Stimulated activated CD4-positive, alpha-beta T cell treated with anti-CD3 and anti-CD28 coated beads, TNF-alpha, amount 100 ng/mL, for 48 hours (primary cell): ENCODE data around the gene TYMP.

Experiments
- DNase-seq, 3 donors: peaks; one replicate each; pipeline ENCODE4 v3.0.0-alpha.2; 2020; ENCODE audit warnings: low read depth in 3 of 3

TYMP gene

DNA sequence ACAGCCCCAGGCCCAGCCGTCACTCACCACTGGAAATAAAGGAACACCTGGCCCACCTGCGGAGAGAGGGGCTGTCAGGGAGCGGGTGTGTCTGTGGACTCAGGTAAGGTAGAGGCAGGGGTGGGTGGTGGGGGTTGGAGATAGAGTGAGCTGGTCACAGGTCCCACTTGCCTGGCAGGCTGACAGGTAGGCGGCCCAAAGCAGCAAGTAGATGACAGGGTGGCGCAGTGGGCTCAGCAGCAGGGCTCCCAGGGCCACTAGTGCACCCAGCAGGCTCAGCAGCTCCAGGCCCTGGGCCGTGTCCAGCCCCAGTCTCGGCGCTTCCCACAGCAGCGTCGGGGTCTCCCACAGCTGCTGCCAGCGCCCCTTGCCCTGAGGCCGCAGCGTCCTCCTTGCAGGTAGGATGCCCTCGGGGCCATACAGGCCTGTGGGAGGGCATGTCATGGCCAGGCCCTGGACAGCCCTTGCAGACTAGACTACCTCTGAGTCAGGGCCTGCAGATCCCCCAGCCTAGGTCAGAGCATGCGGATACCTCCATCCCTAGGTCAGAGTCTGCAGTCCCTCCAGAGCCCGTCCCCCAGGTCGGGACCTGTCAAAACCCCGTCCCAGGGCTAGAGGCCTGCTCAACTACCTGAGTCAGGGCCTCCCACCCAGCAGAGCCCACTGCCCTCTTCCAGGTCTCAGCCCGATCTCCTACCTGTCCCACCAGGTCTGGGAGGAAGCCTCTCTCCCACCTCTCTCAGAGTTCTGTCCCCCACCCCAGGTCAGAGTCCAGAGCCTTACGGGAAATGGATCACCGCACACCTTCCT lies 23.0 kb downstream of the TYMP start:
- DNase-seq, result no peak

DNA sequence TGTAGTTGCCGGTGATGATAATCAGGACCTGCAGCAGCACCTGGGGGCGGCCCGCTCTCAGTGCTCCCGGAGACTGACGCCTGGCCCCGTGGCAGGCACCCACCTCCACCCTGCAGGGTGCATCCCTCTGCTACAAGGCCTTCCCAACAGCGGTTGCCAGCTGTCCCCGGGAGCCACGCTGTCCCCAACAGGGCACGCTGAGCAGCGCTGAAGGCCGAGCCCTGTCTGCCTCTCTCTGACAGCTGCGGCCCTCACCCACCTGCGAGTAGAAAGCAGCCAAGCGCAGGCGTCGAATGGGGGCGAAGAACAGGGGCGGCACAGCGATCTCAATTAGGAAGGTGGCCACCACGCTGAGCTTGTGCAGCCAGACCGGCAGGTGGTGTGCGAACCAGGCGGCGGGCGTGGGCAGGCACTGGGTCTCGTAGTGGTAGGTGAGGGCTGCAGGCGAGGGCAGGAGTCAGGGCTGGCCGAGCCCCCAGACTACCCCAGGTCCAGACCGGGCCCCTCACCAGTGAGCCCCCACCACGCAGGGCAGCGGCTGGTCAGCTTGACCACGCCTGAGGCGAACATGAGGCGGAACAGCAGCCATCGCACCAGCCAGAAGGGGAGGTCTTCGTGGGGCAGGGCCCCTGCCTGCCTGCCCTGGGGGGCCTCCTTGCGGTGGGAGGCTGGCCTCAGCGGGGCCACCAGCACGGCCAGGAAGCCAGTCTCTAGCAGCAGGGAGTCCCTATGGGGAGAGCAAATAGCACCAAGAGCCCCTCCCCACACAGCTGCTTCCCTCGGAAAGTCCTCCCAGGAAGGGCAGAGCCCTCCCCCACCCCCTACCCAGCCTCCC lies 23.8 kb downstream of the TYMP start:
- no peak for DNase-seq

DNA sequence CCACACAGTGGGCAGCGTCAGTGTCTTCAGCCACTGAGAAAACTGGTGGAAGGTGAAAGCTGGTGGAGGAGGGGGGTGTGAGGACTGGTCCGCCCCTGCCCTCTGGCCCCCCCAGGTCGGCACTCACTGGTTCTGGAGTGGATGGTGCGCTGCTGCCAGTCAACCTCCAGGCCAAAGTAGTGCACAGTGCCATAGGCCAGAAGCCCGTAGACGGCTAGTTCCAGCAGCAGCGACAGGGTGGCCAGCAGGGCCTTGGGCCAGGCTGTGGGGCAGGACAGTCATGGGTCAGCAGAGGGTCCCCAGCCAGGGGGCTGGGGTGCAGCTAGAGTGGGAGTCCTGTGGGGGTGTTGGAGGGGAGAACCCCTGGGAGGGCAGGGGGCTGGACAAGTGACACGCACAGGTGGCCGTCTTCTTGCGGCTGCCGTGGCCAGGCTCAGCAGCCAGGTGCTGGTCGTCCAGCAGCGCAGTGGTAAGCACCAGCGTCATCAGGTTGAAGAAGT lies 24.5 kb downstream of the TYMP start:
- DNase-seq, result no peak

DNA sequence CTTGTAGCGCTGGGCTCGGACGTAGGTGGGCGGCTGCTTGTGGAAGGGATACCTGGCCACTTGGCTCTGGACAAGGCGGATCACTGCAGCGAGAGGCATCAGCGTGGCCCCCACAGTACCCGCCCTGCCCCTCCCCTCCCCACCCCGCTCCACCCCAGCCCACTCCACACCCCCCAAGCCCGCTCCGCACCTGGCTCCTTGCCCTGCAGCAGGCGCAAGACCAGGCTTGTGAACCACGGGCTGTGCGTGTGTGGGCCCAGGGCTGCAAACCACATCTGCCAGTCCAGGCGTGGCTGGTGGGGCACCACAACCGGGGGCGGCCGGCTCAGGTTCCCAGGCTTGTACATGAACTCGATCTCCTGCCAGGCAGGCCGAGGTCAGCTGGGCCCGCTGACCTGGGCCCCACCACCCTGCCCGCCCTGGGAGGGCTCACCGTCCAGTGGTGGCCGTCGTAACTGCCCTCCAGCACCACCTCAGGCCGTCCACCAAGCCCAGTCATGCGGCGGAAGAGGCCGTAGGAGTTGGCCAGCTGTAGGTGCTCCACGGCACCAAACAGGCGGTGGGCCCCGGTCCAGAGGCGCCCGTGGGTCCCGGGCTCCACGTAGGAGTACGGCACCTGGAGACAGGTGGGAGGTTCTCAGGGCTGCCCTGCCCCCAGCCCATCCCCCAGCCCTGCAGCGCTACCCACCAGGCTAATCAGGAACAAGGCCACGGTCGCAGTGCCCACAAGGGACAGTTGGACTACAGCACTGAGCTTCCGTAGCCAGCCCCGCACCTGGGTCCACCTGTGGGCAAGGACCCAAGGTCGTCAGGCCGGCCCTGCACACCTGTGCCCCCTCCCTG lies 25.2 kb downstream of the TYMP start:
- DNase-seq, result no peak

DNA sequence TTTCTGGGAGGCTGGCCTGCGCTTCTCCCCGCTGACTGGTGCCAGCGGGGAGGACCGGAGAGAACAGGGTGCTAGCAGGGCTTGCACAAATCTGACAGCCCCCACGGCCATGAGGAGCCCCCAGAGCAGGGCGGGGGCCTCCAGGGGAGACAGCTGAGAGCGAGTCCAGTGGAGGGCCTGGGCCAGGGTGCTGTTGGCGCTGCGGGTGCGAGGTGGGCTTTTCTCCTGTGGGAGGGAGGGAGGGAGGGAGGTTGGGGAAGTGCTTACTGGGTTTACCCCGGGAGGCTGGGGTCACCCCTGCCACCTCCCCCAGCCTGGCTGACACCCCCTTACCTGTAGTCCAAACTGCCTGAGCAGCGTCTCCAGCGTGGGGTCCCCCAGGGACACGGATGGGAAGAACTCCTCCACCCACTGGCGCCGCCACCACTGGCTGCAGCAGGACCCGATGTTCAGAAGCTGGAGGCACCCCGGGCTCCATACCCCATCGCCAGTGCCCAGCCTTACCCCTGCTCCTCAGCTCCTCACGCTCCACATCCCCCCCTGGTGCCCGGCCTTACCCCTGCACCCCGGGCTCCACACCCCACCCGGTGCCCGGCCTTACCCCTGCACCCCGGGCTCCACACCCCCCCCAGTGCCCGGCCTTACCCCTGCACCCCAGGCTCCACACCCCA lies 26.2 kb downstream of the TYMP start:
- no peak for DNase-seq

DNA sequence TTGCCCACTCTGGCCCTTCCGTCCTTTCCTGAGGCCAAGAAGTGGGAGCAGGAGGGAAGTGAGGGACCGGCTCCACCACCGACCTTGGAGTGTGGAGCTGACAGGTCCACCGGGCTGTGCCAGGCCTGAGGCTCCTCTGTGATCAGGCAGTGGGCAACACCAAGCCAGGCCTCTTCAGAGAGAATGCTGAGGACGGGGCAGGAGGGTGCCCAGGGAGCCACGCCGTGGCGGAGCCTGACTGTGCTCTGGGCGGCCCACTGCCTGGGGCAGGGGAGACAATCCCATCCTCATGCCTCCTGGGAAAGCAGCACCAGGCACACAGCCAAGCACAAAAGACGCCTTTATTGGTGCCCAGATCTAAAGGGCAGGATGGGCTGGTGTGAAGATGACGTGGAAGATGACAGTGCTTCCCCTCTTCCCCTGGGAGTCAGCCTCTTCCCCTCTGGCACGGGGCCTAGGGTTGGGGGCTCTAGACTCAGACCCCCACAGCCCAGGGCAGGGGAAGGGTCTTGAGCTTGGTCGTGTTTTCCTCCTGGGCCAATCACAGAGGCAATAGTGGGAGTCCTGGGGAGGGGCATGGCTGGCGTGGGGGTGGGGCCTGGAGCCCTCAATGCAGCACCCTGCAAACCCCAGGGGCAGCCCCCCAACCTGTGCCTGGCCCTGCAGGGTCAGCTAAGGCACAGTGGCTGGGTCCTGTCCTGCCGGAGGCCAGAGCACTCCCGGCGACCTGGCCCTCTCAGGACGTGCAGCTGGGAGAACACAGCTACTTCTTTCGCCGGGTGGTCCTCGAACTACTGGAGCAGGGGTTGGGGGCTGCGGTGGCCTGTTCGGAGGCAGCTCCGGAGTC lies 27.0 kb downstream of the TYMP start:
- DNase-seq, result no peak

DNA sequence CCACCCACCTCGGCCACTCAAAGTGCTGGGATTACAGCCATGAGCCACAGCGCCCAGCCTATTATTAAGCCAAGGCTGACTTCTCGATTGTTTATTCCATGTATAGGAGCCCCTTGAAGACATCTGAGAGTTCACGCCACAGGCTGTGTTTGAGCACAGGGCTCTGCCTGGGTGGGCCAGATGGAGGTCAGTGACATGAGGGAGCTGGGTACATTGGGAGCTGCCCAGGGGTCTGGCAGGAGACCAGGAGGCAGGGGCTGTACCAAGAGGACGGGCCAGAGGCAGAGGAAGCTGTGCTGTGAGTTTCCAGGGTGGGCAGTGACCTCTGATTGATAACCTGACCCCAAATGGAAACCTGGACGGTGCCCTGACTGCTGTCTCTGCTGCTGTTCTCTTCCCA lies 27.7 kb downstream of the TYMP start:
- DNase-seq, result no peak

DNA sequence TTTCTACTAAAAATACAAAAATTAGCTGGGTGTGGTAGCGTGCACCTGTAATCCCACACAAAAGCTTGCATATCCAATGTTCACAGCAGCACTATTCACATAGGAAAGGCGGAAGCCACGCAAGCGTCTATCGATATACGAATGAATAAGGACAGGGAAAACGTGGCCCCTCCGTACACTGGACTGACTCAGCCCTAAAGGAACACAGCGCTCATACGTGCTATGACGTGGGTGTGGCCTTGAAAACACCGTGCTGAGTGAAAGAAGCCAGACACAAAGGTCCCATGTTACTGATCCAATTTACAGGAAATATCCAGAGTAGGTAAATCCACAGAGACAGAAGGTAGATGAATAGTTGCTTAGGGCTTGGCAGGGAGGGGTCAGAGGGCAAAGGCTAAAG lies 29.4 kb downstream of the TYMP start:
- no peak for DNase-seq

DNA sequence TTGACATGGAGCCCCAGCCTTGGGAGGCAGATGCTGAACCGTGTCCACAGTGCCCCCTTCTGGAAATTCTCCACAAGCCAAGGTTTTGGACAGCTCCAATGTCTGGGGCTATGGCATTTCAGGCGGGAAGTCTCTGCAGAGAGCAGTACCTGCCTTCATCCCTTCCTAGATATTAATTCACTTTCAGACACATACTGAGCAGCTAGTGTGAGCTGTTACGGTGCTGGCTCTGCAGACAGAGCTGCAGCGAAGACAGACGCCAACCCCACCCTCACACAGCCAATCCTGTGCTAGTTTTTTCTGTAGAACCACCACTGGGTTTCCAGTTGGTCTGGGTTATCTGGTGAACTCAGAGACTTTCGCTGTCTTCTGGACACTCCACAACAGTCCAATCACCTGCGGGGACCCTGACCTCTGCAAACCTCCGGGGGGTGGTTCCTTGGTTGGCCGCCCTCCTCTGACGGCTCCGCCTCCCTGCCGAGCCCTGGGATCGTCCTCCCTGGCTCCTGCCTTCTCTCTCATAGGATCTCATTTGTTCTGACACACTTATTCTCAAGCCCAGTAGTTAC lies 31.4 kb downstream of the TYMP start:
- DNase-seq, result peak; percentile 47 to 62 (median 53)

DNA sequence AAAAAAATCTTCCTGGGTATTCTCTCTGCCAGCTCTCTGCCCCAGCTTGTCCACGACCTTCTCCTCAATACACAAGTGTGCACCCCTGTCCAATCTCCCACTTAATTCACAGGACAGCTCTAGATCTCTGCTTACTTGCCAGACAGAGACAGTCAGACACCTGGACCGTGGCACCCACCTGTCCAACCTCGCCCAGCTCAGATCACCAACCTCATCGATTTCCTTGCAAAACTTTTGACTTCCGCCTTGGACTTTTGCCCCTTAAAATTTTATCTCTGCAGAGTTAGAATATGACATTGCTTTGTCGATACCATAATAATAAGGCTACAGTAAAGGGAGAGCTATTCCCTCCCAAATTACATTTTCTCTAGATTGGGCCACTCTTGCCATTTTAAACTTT lies 32.7 kb downstream of the TYMP start:
- no peak for DNase-seq

DNA sequence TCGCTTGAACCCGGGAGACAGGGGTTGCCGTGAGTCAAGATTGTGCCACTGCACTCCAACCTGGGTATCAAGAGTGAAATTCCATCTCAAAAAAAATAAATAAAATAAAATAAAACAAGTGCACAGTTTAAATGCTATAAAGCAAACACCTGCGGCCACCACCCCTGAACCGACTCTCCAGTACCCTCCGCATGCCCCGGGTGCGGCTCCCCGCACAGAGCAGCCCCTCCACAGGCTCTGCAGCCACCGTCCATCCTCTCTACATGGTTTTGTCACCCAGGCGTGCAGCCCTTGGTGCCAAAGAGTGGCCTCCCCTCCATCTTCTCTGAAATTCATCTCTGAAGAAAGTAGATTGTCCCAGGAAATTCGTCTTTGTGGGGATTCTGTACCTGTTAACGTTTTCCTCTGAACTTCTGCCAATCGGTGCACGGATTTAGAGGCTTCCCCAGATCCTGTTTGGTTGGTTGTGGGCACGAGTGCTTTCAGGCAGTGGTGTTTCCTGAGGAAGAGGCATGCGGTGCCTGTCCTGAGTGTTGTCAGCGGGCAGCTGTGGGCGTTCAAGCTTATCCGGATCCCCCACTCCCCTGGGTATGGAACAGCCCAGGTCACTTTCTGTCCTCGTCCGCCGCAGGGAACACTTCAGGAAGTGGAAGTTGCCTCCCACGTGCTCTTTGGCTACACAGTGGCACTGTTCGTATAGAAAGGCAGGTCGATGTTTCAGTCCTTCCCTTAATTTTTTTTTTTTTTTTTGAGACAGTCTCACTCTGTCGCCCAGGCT lies 39.1 kb downstream of the TYMP start:
- no peak for DNase-seq

DNA sequence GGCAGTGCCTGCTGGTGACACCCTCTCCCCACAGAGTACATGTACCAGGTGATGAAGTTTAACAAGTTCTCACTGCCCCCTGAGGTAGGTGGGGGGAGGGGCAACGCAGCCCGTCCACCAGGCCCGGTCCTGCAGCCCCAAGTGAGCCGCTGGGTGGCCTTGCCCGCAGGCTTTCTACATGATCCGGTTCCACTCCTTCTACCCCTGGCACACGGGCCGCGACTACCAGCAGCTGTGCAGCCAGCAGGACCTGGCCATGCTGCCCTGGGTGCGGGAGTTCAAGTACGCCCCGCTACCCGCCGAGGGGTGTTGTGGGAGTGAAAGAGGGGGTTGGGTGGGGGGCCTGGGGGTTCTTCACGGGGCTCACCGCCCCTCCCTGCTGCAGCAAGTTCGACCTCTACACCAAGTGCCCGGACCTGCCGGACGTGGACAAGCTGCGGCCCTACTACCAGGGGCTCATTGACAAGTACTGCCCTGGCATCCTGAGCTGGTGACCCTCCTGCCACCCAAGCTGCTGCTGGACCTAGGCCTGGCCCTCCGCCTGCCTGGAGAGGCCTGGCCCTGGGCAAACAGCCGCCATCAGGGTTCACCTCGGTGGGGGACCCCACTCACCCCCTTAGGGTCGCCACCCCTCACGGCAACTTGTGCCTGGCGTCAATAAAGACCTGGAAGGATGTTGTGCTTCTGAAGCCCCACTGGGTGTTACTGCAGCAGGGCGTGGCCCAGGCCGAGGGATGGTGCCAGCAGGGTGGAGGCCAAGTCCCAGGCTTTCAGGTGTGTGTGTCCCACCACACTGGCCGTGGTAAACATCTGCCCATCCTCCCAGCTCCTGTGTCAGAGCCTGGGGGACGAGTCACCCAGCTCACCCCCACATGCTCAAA lies 40.2 kb downstream of the TYMP start:
- DNase-seq, result no peak

DNA sequence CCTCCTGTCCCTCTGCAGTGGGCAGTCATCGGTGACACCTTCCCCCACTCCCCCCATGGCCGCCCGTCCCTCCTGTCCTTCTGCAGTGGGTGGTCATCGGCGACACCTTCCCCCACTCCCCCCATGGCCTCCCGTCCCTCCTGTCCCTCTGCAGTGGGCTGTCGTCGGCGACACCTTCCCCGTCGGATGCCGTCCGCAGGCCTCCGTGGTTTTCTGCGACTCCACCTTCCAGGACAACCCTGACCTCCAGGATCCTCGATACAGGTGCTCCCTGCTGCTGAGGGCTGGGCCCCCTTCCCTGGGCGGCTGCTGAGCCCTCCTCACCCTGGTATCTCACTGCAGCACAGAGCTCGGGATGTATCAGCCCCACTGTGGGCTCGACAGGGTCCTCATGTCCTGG lies 40.9 kb downstream of the TYMP start:
- no peak for DNase-seq

DNA sequence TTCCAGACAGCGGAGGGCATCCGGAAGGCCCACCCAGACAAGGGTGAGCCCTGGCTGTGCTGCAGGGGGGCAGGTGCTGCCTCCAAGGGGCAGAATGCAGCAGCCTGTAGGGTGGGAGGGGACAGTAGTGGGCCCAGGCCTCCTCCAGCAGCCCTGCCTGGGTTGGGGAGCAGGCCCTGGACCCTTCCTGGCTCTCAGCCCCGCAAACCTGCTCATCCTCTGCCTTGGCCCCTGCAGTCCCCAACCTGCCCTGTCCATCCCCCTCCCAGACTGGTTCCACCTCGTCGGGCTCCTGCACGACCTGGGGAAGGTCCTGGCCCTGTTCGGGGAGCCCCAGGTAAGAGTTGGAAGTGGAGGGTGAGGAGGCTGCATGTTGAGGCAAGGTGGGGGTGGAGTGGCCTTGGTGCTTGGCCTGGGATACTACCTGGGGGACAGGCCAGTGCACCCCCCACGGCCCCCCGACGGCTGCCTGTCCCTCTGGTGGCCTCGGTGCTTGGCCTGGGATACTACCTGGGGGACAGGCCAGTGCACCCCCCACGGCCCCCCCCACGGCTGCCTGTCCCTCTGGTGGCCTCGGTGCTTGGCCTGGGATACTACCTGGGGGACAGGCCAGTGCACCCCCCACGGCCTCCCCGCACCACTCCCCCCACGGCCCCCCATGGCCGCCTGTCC lies 41.7 kb downstream of the TYMP start:
- DNase-seq, result no peak

DNA sequence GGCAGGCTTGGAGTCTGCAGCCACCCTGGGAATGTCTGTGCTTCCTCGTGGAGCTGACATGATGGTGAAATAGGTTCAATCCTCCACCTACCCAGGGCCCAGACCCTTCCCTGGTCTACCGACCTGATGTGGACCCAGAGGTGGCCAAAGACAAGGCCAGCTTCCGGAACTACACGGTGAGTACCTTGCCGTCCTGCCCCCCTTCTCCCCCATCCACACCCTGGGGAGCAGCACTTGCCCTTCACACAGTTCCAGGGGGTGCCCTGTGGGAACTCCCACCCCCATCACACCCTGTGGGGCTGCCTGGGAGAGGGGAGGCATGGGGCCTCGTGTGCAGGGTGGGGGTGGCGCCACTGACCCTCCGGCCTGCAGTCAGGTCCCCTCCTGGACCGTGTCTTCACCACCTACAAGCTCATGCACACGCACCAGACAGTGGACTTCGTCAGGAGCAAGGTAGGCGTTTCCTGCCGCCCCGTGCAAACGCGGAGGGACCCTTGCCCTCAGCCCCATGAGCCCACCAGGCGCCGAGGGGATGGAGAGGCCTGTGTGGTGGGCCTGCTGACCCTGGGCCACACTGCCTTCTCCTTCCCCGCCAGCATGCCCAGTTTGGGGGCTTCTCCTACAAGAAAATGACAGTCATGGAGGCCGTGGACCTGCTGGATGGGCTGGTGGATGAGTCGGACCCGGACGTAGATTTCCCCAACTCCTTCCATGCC lies 42.4 kb downstream of the TYMP start:
- no peak for DNase-seq

DNA sequence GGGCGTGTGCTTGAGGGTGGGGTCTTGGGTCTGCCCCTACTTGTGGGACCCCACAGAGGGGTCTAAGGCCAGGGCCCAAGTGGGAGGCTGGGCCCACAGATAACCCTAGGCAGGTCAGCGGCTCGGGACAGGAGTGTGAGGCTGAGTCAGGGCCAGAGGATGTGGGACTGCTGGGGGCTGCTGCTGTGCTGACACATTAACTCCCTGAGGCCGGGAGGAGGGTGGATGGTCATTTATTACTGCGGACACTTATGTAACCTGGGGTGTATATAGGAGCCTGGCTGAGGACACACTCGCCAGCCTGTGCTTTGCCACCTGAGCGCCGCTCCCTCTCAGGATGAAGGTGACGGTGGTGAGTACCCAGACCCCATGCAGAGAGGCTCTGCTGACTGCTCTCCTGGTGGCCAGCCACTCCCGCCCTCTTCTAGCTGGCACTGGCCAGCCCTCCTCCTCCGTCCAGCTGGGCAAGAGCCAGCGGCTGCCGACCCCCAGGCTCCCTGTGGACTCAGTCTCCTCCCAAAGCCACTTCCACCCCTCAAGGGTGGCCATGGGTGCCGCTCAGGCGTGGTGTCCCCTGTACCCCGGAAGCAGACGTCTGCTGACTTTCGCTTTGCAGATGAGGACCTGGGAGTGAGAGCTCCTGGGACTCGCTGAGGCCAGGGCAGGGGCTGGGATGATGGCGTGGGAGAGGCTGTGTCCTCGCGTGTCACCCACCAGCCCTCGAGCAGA lies 43.1 kb downstream of the TYMP start, which contains the start of gene MIOX:
Gene MIOX, plus strand, starts transcription at position 299 of the 729 bp plus-strand sequence. Its CDS starts 39 bp downstream, at position 338.
- no peak for DNase-seq
